Liver (tissue), 9 donors: ENCODE results near the gene LRCOL1. TPM values are rescaled to one million over a fixed set of nuclear protein-coding genes. Genes with fewer than 3 reads are reported as not detected.
A peak's percentile ranks its signal among the peaks of the same experiment; 100 is the strongest.

Source experiments
- DNase-seq: peaks from one replicate; pipeline ENCODE4 v3.0.0-alpha.2; 2017; ENCODE audit warnings: low spot score
- H3K27ac ChIP-seq, 2 donors: one replicate each; pipeline ENCODE4 v1.7.0; 2013; ENCODE audit warnings: inconsistent platforms in 2 of 2, low read length in 2 of 2, control low read depth in 1 of 2, low read depth in 1 of 2, mild to moderate bottlenecking in 1 of 2
- H3K27me3 ChIP-seq, 4 donors: one replicate each; pipeline versions ENCODE4 v1.6.1 to v1.7.0; 2013; ENCODE audit warnings: low read length in 3 of 4, inconsistent platforms in 1 of 4, mild to moderate bottlenecking in 1 of 4, moderate library complexity in 1 of 4; ENCODE audit not compliant: control insufficient read depth in 4 of 4, insufficient read depth in 4 of 4
- H3K36me3 ChIP-seq, 4 donors: one replicate each; pipeline versions ENCODE4 v1.6.1 to v1.7.0; 2013; ENCODE audit warnings: low read length in 3 of 4, mild to moderate bottlenecking in 3 of 4, low read depth in 1 of 4, moderate library complexity in 1 of 4; ENCODE audit not compliant: control insufficient read depth in 4 of 4, insufficient read depth in 3 of 4
- H3K4me1 ChIP-seq, 4 donors: one replicate each; pipeline versions ENCODE4 v1.6.1 to v1.7.0; 2013; ENCODE audit warnings: low read length in 3 of 4, mild to moderate bottlenecking in 3 of 4, moderate library complexity in 1 of 4; ENCODE audit not compliant: control insufficient read depth in 4 of 4, insufficient read depth in 4 of 4
- H3K4me3 ChIP-seq, 3 donors: one replicate each; pipeline versions ENCODE4 v1.6.1 to v1.7.0; 2013; ENCODE audit warnings: low read length in 3 of 3, control low read depth in 1 of 3, low read depth in 1 of 3, mild to moderate bottlenecking in 1 of 3
- H3K9ac ChIP-seq, 2 donors: one replicate each; pipeline ENCODE4 v1.7.0; 2013; ENCODE audit warnings: low read length in 2 of 2, mild to moderate bottlenecking in 2 of 2, moderate library complexity in 2 of 2, control low read depth in 1 of 2, low read depth in 1 of 2
- H3K9me3 ChIP-seq, 4 donors: one replicate each; pipeline versions ENCODE4 v1.6.1 to v1.7.0; 2013; ENCODE audit warnings: low read length in 3 of 4; ENCODE audit not compliant: control insufficient read depth in 4 of 4
- CTCF ChIP-seq: fragments of 150-350 bp; IDR thresholded peaks from 2 replicates; pipeline ENCODE4 v1.5.1; 2017; ENCODE audit warnings: improper control_type of control experiment, low read depth, low read length; ENCODE audit not compliant: missing input control
- EGR1 ChIP-seq, 2 donors: IDR thresholded peaks; 2 replicates each; pipeline ENCODE4 v1.6.1; 2016 to 2018; ENCODE audit warnings: antibody characterized with exemption in 2 of 2, low read depth in 2 of 2
- FOXA1 ChIP-seq: IDR thresholded peaks from 2 replicates; pipeline ENCODE4 v1.6.1; 2016; ENCODE audit warnings: antibody characterized with exemption
- FOXA2 ChIP-seq: IDR thresholded peaks from 2 replicates; pipeline ENCODE4 v1.6.1; 2016; ENCODE audit warnings: antibody characterized with exemption
- GABPA ChIP-seq, 2 donors: IDR thresholded peaks in 1 of 2; conservative IDR thresholded peaks in 1 of 2; 2 replicates each; pipeline ENCODE4 v1.6.1; 2016; ENCODE audit warnings: antibody characterized with exemption in 2 of 2, mild to moderate bottlenecking in 1 of 2, moderate library complexity in 1 of 2
- HNF4G ChIP-seq: IDR thresholded peaks from 2 replicates; pipeline ENCODE4 v1.6.1; 2016; ENCODE audit warnings: antibody characterized with exemption
- JUND ChIP-seq, 2 donors: IDR thresholded peaks; 2 replicates each; pipeline ENCODE4 v1.6.1; 2016; ENCODE audit warnings: antibody characterized with exemption in 2 of 2
- MAX ChIP-seq: IDR thresholded peaks from 2 replicates; pipeline ENCODE4 v1.6.1; 2016; ENCODE audit warnings: antibody characterized with exemption
- NR2F2 ChIP-seq: IDR thresholded peaks from 2 replicates; pipeline ENCODE4 v1.6.1; 2016; ENCODE audit warnings: antibody characterized with exemption
- RAD21 ChIP-seq, 2 donors: IDR thresholded peaks; 2 replicates each; pipeline ENCODE4 v1.6.1; 2016; ENCODE audit warnings: antibody characterized with exemption in 2 of 2, mild to moderate bottlenecking in 2 of 2
- RXRA ChIP-seq, 2 donors: IDR thresholded peaks; 2 replicates each; pipeline ENCODE4 v1.6.1; 2017 to 2018; ENCODE audit warnings: antibody characterized with exemption in 2 of 2, mild to moderate bottlenecking in 1 of 2
- SP1 ChIP-seq: IDR thresholded peaks from 2 replicates; pipeline ENCODE4 v1.6.1; 2018; ENCODE audit warnings: antibody characterized with exemption, mild to moderate bottlenecking
- TAF1 ChIP-seq: conservative IDR thresholded peaks from 2 replicates; pipeline ENCODE4 v1.6.1; 2016; ENCODE audit warnings: antibody characterized with exemption, mild to moderate bottlenecking
- YY1 ChIP-seq: IDR thresholded peaks from 2 replicates; pipeline ENCODE4 v1.6.1; 2016; ENCODE audit warnings: antibody characterized with exemption, mild to moderate bottlenecking
- WGBS: extraction: QIAGEN DNeasy Blood & Tissue Kit; methylation state at CpG from one replicate; pipeline ENCODE4 v1.1.7; 2013; 5-methylcytosine and 5-hydroxymethylcytosine counted together
- polyA plus RNA-seq, 2 donors: library from polyadenylated mRNA; stranded (reverse) in 1 of 2; unstranded in 1 of 2; fragments of 200-250 nt in 1 of 2; fragments of >200 nt in 1 of 2; fragmentation: Nextera tagmentation in 1 of 2; extraction: Ambion mirVana in 1 of 2; gene quantifications; one replicate each; pipeline versions ENCODE4 v1.2.1 to v1.2.3, GENCODE V29; 2013 to 2015
- total RNA-seq, 2 donors: library from RNA; depleted of rRNA; stranded (reverse); fragments of >200 nt; gene quantifications; one replicate each; pipeline ENCODE4 v1.2.3, GENCODE V29; 2014
- TF ChIP-seq, protein P1 (sequence below): IDR thresholded peaks from 2 replicates; pipeline ENCODE4 v1.6.1; 2016; ENCODE audit warnings: antibody characterized with exemption
- TF ChIP-seq, protein P2 (sequence below): IDR thresholded peaks from 2 replicates; pipeline ENCODE4 v1.6.1; 2016; ENCODE audit warnings: antibody characterized with exemption, mild to moderate bottlenecking
- donor health status: healthy.
- donor health status: healthy.
- donor health status: healthy.
- donor health status: healthy.
- donor health status: healthy.

The LRCOL1 gene
- total and polyA plus RNA-seq, 4 donors, result 2.6 to 40.7 (median 5.9) TPM; not detected in 1

DNA sequence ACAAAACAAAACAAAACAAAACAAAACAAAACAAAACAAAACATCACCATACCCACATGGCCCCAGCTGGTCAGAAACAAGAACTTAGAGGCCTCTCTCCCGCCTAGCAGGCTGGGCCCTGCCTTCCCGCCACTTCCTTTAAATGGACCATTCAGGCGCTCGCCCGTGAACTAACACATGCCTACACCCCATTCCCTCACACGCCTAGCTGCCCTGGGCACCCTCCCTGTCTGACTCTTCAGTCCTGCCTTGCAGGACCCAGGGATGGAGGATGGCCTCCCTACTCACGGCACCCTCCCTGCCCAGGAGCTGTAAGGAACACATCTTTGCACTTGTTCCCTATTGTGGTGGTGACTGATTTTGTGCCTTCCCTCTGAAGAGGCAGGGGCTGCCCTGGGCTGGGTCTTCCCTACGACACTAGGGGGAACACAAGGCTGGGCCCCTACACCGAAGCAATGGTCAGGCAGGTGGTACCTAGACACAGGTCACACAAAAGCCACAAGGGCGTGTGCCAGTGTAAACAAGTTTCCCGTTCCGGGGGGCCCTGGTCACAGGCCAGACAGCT lies 29.7 kb upstream of the LRCOL1 start:
- Histone ChIP-seq H3K9me3 (no peaks in the 10 kb centered on the region), H3K36me3 (peaks cover 12 to 76% (median 41%) of the 10 kb centered on the region in 4 donors), H3K9ac (no peak overlapping the region), H3K27me3 (no peaks in the 10 kb centered on the region), H3K4me1 (no peaks in the 10 kb centered on the region), H3K27ac (no peak overlapping the region), H3K4me3 (no peak overlapping the region)
- no peak for DNase-seq
- no peak for TF ChIP-seq JUND (IDR thresholded peaks at IDR 0.05)
- no peak for TF ChIP-seq FOXA1
- TF ChIP-seq RAD21 (IDR thresholded peaks at IDR 0.05), result no peak
- no peak for TF ChIP-seq EGR1 (IDR thresholded peaks at IDR 0.05; ENCODE audit: low read depth in 2 of 2)
- TF ChIP-seq, protein P1, sequence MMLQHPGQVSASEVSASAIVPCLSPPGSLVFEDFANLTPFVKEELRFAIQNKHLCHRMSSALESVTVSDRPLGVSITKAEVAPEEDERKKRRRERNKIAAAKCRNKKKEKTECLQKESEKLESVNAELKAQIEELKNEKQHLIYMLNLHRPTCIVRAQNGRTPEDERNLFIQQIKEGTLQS, result no peak
- no peak for TF ChIP-seq HNF4G
- WGBS, result 90% methylated on average over 12 of the region's 12 CpGs

DNA sequence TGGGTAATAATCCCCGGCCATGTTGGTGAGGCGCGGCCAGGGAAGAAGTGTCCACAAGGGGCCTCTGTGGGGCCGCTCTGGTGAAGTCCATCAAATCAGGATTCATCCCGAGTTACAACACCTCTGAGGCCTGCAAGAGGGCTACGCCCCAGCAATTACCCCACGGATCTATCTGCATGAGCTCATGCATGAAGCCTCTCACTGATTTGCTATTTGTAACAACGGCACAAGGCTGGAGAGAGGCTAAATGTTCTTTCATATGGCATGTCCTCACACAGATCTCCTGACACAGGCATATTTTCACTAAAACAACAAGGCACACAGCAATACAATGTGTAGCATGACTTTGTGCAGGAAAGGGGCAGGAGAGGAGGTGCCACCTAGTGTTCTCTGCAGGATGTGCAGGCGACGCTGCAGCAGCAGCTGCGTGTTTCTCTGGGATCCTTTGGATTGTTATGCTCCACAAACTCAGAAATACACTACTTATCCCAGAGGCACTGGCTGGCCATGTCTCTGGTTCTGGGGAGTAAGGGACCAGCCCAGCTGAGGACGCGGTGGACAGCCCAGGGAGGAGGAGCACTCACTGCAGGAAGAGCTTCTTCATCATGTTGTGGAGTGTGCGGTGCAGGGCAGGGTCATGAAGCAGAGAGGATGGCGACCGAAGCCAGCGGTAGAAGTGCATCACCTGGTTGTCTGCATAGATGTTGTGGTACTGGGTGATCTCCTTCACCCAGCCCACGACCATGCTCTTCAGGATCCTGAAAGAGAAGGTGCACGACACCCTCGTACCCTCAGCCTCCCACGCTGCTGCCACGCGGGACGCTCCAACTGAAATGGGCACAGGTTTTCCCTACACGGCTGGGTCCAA lies 28.4 kb upstream of the LRCOL1 start:
- no peaks in the 10 kb centered on the region for H3K27me3 ChIP-seq
- no peak overlapping the region for H3K4me3 ChIP-seq
- H3K9ac ChIP-seq, result no peak overlapping the region
- no peak for TF ChIP-seq NR2F2
- TF ChIP-seq JUND (IDR thresholded peaks at IDR 0.05), result no peak
- TF ChIP-seq, protein P1, result no peak
- TF ChIP-seq FOXA1, result no peak
- peak; percentile 69 for TF ChIP-seq CTCF
- no peak for TF ChIP-seq GABPA (IDR thresholded peaks at IDR 0.05 in 1 of 2, conservative IDR thresholded peaks at IDR 0.05 in 1 of 2)
- TF ChIP-seq FOXA2, result no peak
- no peak for TF ChIP-seq RXRA (IDR thresholded peaks at IDR 0.05)
- no peak for TF ChIP-seq SP1
- TF ChIP-seq, protein P2, sequence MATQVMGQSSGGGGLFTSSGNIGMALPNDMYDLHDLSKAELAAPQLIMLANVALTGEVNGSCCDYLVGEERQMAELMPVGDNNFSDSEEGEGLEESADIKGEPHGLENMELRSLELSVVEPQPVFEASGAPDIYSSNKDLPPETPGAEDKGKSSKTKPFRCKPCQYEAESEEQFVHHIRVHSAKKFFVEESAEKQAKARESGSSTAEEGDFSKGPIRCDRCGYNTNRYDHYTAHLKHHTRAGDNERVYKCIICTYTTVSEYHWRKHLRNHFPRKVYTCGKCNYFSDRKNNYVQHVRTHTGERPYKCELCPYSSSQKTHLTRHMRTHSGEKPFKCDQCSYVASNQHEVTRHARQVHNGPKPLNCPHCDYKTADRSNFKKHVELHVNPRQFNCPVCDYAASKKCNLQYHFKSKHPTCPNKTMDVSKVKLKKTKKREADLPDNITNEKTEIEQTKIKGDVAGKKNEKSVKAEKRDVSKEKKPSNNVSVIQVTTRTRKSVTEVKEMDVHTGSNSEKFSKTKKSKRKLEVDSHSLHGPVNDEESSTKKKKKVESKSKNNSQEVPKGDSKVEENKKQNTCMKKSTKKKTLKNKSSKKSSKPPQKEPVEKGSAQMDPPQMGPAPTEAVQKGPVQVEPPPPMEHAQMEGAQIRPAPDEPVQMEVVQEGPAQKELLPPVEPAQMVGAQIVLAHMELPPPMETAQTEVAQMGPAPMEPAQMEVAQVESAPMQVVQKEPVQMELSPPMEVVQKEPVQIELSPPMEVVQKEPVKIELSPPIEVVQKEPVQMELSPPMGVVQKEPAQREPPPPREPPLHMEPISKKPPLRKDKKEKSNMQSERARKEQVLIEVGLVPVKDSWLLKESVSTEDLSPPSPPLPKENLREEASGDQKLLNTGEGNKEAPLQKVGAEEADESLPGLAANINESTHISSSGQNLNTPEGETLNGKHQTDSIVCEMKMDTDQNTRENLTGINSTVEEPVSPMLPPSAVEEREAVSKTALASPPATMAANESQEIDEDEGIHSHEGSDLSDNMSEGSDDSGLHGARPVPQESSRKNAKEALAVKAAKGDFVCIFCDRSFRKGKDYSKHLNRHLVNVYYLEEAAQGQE, result no peak
- no peak for TF ChIP-seq TAF1
- no peak for TF ChIP-seq YY1
- TF ChIP-seq MAX, result no peak
- TF ChIP-seq RAD21 (IDR thresholded peaks at IDR 0.05), result peak; percentile 77 to 86
- TF ChIP-seq EGR1 (IDR thresholded peaks at IDR 0.05; ENCODE audit: low read depth in 2 of 2), result no peak
- no peaks in the 10 kb centered on the region for H3K9me3 ChIP-seq
- no peak overlapping the region for H3K27ac ChIP-seq
- whole genome bisulfite sequencing, result 82% methylated on average over 25 of the region's 25 CpGs
- DNase-seq, result no peak
- no peaks in the 10 kb centered on the region for H3K4me1 ChIP-seq
- H3K36me3 ChIP-seq, result peaks cover 10 to 85% (median 46%) of the 10 kb centered on the region in 4 donors
